HepG2 (cell line): ENCODE data around the gene KIAA1755. TPM values are rescaled to one million over a fixed set of nuclear protein-coding genes. Genes with fewer than 3 reads are reported as not detected.
A peak's percentile ranks its signal among the peaks of the same experiment; 100 is the strongest.

Experiments
- ETV6 ChIP-seq: sonication (generic); formaldehyde crosslinking; conservative IDR thresholded peaks from 2 replicates; pipeline ENCODE4 v1.4.0; 2020; ENCODE audit warnings: missing genetic modification reagents
- HMG20A ChIP-seq: IDR thresholded peaks from 2 replicates; pipeline ENCODE4 v1.6.1; 2016; ENCODE audit warnings: borderline replicate concordance
- HOXA3 ChIP-seq: sonication (generic); formaldehyde crosslinking; IDR thresholded peaks from 2 replicates; pipeline ENCODE4 v1.5.0; 2020; ENCODE audit warnings: missing genetic modification reagents
- KDM5B ChIP-seq: sonication (generic); formaldehyde crosslinking; IDR thresholded peaks from 2 replicates; pipeline ENCODE4 v1.4.0; 2020; ENCODE audit warnings: missing genetic modification reagents, mild to moderate bottlenecking, borderline replicate concordance
- NBN ChIP-seq: fragments of 450-650 bp; conservative IDR thresholded peaks from 2 replicates; pipeline ENCODE4 v1.6.1; 2017
- NKX3-1 ChIP-seq: sonication (generic); formaldehyde crosslinking; IDR thresholded peaks from 2 replicates; pipeline ENCODE4 v1.5.0; 2020; ENCODE audit warnings: missing genetic modification reagents
- RBFOX2 ChIP-seq: fragments of 200-400 bp; formaldehyde crosslinking; IDR thresholded peaks from 2 replicates; pipeline ENCODE4 v1.6.1; 2017; ENCODE audit warnings: low read depth, mild to moderate bottlenecking, low read length
- SKI ChIP-seq: fragments of 450-650 bp; IDR thresholded peaks from one replicate; pipeline ENCODE4 v1.6.1; 2018; ENCODE audit warnings: mild to moderate bottlenecking; ENCODE audit not compliant: partially characterized antibody
- ZFX ChIP-seq: sonication (generic); formaldehyde crosslinking; IDR thresholded peaks from 2 replicates; pipeline ENCODE4 v1.4.0; 2020; ENCODE audit warnings: mild to moderate bottlenecking, low read depth, missing genetic modification reagents, moderate library complexity
- ZNF510 ChIP-seq: sonication (generic); formaldehyde crosslinking; IDR thresholded peaks from 2 replicates; pipeline ENCODE4 v1.4.0; 2020; ENCODE audit warnings: low read depth, mild to moderate bottlenecking, missing genetic modification reagents
- ZNF570 ChIP-seq: sonication (generic); formaldehyde crosslinking; IDR thresholded peaks from 2 replicates; pipeline ENCODE4 v1.4.0; 2020; ENCODE audit warnings: mild to moderate bottlenecking, missing genetic modification reagents, borderline replicate concordance
- ZNF644 ChIP-seq: IDR thresholded peaks from 2 replicates; pipeline ENCODE4 v1.6.1; 2016; ENCODE audit warnings: low read depth
- ZNF761 ChIP-seq: sonication (generic); formaldehyde crosslinking; conservative IDR thresholded peaks from 2 replicates; pipeline ENCODE4 v1.4.0; 2020; ENCODE audit warnings: mild to moderate bottlenecking, missing genetic modification reagents
- ZNF772 ChIP-seq: sonication (generic); formaldehyde crosslinking; IDR thresholded peaks from 2 replicates; pipeline ENCODE4 v1.5.0; 2020; ENCODE audit warnings: mild to moderate bottlenecking, missing genetic modification reagents
- polyA plus RNA-seq, 8 experiments: library from polyadenylated mRNA; depleted of rRNA in 3 of 8; stranded (reverse) in 7 of 8; unstranded in 1 of 8; fragments of >200 nt; fragmentation: Illumina TruSeq in 4 of 8; extraction: Trizol in 4 of 8; gene quantifications; 2 replicates each; pipeline versions ENCODE4 v1.2.1 to v1.2.3, GENCODE V29; 2011 to 2016; ENCODE audit warnings: low read depth in 4 of 8, missing spikeins in 1 of 8, mixed read lengths in 1 of 8; ENCODE audit not compliant: insufficient read depth in 1 of 8
- total RNA-seq, 5 experiments: library from RNA; depleted of rRNA; stranded (reverse); fragments of >200 nt; fragmentation: Illumina TruSeq; extraction: Trizol; gene quantifications; 2 replicates each; pipeline ENCODE4 v1.2.3, GENCODE V29; 2016; ENCODE audit warnings: low read depth in 1 of 5
- TF ChIP-seq, protein P1 (sequence below): sonication (generic); formaldehyde crosslinking; conservative IDR thresholded peaks from 2 replicates; pipeline ENCODE4 v1.4.0; 2020; ENCODE audit warnings: missing genetic modification reagents
- TF ChIP-seq, protein P2 (sequence below): sonication (generic); formaldehyde crosslinking; IDR thresholded peaks from 2 replicates; pipeline ENCODE4 v1.8.1; 2022; ENCODE audit warnings: mild to moderate bottlenecking, missing genetic modification reagents
- TF ChIP-seq, protein P3 (sequence below): IDR thresholded peaks from 2 replicates; pipeline ENCODE4 v1.6.1; 2012; ENCODE audit warnings: inconsistent platforms
- TF ChIP-seq, protein P4 (sequence below), 2 experiments: IDR thresholded peaks; 2 replicates each; pipeline ENCODE4 v1.6.1; 2011 to 2012; ENCODE audit warnings: low read length in 2 of 2, borderline replicate concordance in 1 of 2, low read depth in 1 of 2, mild to moderate bottlenecking in 1 of 2, moderate library complexity in 1 of 2
- TF ChIP-seq, protein P5 (sequence below): sonication (generic); formaldehyde crosslinking; IDR thresholded peaks from 2 replicates; pipeline ENCODE4 v1.5.1; 2020; ENCODE audit warnings: missing genetic modification reagents, mild to moderate bottlenecking, borderline replicate concordance

KIAA1755 gene
- total and polyA plus RNA-seq, 2 of the 13 experiments (the other 11 are each of a cell fraction or from before 2014, with no cell fraction given) = 0.04 TPM; not detected in 1

DNA sequence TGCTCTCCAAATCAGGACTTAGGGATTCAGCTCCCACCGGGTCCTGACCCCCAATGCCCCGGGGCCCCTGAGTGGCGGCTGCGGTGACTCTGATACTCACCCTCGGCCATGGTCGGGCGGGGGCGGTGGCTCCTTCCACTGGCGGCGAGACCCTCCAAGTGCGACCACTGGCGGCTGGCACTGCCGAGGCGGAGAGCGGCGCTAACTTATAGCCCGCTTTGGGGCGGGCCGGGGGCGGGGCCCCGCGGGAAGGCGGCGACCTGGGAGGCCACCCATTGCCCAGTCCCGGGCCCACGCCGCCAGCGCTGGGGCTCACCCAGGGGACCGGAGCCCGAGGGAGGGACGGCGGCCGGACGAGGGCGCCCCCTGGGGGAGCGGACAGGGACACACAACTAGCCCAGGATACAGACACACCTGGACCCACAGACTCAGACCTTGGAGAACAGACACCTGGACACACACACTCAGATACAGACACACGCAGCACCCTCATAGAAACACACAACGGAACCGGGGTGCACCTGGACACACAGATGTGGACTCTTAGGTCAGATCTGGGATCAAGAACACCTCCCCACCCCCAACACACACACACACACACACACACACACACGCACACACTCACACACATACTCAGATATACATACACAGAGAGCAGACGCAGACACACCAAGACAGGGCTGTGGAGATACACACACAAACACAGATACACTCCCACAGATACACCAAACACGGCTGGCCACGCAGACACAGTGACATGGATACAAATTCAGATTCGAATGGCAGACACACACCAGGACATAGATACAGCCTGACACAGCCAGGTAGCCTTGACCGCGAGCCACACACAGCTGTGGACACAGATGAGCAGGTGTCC is 95.2 kb downstream of the KIAA1755 start, which contains the start of gene TGM2 (continued):
- TF ChIP-seq ETV6 (CRISPR knock-in tag) = peak; percentile 66; the same call in 1 of the 2 replicates
- TF ChIP-seq SKI = peak; percentile 78
- TF ChIP-seq NKX3-1 = no peak
- peak; percentile 64 for TF ChIP-seq ZFX (CRISPR knock-in tag)
- peak; percentile 71; the same call in 1 of the 2 replicates for TF ChIP-seq HOXA3 (CRISPR knock-in tag)
- peak; percentile 77 for TF ChIP-seq RBFOX2
- TF ChIP-seq ZNF644 (CRISPR knock-in tag) = peak; percentile 60; the same call in 1 of the 2 replicates
- TF ChIP-seq, protein P1, sequence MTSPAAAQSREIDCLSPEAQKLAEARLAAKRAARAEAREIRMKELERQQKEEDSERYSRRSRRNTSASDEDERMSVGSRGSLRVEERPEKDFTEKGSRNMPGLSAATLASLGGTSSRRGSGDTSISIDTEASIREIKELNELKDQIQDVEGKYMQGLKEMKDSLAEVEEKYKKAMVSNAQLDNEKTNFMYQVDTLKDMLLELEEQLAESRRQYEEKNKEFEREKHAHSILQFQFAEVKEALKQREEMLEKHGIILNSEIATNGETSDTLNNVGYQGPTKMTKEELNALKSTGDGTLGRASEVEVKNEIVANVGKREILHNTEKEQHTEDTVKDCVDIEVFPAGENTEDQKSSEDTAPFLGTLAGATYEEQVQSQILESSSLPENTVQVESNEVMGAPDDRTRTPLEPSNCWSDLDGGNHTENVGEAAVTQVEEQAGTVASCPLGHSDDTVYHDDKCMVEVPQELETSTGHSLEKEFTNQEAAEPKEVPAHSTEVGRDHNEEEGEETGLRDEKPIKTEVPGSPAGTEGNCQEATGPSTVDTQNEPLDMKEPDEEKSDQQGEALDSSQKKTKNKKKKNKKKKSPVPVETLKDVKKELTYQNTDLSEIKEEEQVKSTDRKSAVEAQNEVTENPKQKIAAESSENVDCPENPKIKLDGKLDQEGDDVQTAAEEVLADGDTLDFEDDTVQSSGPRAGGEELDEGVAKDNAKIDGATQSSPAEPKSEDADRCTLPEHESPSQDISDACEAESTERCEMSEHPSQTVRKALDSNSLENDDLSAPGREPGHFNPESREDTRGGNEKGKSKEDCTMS (CRISPR knock-in tag) = no peak; the same call in 1 of the 2 replicates
- TF ChIP-seq, protein P2, sequence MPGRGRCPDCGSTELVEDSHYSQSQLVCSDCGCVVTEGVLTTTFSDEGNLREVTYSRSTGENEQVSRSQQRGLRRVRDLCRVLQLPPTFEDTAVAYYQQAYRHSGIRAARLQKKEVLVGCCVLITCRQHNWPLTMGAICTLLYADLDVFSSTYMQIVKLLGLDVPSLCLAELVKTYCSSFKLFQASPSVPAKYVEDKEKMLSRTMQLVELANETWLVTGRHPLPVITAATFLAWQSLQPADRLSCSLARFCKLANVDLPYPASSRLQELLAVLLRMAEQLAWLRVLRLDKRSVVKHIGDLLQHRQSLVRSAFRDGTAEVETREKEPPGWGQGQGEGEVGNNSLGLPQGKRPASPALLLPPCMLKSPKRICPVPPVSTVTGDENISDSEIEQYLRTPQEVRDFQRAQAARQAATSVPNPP (CRISPR knock-in tag) = 0 out of 2 replicates have a peak, but pooled peaks have one; percentile 35
- no peak for TF ChIP-seq ZNF510
- no peak for TF ChIP-seq ZNF772
- TF ChIP-seq, protein P3, sequence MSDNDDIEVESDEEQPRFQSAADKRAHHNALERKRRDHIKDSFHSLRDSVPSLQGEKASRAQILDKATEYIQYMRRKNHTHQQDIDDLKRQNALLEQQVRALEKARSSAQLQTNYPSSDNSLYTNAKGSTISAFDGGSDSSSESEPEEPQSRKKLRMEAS = peak; percentile 57
- 0 out of 2 replicates have a peak, but pooled peaks have one; percentile 39 for TF ChIP-seq ZNF761 (CRISPR knock-in tag)
- peak; percentile 95 for TF ChIP-seq KDM5B (CRISPR knock-in tag)
- TF ChIP-seq ZNF570 = no peak
- TF ChIP-seq, protein P4, sequence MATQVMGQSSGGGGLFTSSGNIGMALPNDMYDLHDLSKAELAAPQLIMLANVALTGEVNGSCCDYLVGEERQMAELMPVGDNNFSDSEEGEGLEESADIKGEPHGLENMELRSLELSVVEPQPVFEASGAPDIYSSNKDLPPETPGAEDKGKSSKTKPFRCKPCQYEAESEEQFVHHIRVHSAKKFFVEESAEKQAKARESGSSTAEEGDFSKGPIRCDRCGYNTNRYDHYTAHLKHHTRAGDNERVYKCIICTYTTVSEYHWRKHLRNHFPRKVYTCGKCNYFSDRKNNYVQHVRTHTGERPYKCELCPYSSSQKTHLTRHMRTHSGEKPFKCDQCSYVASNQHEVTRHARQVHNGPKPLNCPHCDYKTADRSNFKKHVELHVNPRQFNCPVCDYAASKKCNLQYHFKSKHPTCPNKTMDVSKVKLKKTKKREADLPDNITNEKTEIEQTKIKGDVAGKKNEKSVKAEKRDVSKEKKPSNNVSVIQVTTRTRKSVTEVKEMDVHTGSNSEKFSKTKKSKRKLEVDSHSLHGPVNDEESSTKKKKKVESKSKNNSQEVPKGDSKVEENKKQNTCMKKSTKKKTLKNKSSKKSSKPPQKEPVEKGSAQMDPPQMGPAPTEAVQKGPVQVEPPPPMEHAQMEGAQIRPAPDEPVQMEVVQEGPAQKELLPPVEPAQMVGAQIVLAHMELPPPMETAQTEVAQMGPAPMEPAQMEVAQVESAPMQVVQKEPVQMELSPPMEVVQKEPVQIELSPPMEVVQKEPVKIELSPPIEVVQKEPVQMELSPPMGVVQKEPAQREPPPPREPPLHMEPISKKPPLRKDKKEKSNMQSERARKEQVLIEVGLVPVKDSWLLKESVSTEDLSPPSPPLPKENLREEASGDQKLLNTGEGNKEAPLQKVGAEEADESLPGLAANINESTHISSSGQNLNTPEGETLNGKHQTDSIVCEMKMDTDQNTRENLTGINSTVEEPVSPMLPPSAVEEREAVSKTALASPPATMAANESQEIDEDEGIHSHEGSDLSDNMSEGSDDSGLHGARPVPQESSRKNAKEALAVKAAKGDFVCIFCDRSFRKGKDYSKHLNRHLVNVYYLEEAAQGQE (IDR thresholded peaks at IDR 0.05; ENCODE audit: borderline replicate concordance in 1 of 2, low read depth in 1 of 2, low read length in 2 of 2) = 0 out of 4 replicates have a peak, but pooled peaks of 1 of the 2 experiments have one; percentile 30
- TF ChIP-seq HMG20A (CRISPR knock-in tag) = peak; percentile 53; the same call in 1 of the 2 replicates
- TF ChIP-seq, protein P5, sequence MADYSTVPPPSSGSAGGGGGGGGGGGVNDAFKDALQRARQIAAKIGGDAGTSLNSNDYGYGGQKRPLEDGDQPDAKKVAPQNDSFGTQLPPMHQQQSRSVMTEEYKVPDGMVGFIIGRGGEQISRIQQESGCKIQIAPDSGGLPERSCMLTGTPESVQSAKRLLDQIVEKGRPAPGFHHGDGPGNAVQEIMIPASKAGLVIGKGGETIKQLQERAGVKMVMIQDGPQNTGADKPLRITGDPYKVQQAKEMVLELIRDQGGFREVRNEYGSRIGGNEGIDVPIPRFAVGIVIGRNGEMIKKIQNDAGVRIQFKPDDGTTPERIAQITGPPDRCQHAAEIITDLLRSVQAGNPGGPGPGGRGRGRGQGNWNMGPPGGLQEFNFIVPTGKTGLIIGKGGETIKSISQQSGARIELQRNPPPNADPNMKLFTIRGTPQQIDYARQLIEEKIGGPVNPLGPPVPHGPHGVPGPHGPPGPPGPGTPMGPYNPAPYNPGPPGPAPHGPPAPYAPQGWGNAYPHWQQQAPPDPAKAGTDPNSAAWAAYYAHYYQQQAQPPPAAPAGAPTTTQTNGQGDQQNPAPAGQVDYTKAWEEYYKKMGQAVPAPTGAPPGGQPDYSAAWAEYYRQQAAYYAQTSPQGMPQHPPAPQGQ (CRISPR knock-in tag) = 0 out of 2 replicates have a peak, but pooled peaks have one; percentile 88
- peak; percentile 92; the same call in 1 of the 2 replicates for TF ChIP-seq NBN
